ENCODE data around the gene GUCY1A2. TPM values are rescaled to one million over a fixed set of nuclear protein-coding genes. Genes with fewer than 3 reads are reported as not detected.
A peak's percentile ranks its signal among the peaks of the same experiment; 100 is the strongest.

The GUCY1A2 gene
- total RNA-seq, 1 donor: under 0.01 TPM

DNA sequence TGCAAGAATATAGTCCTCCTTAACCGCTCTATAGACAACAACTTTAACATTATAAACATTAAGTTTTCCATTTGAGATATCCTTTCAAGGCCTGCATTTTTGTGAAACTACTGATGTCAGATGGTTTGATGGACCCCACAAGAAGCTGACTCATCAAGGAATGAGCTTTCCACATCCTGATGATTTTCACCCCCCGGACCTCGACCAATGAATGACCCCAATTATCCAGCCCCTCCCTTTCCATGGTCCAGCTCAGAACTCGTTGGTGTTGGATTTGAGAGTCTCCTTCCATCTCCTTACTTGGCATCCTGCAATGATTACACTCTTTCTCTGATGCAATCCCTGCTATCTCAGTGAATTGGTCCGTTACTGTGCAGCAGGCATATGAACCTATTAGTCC, 31.8 kb upstream of the GUCY1A2 start:
- H3K9me3 ChIP-seq (ENCODE audit: low read depth, low read length): no peaks in the 10 kb centered on the region
- H3K4me1 ChIP-seq (ENCODE audit: insufficient read depth, low read length): no peaks in the 10 kb centered on the region
- no peak overlapping the region for H3K4me2 ChIP-seq (ENCODE audit: insufficient read depth, low read length)
- H4K20me1 ChIP-seq (ENCODE audit: insufficient read depth, low read length): no peaks in the 10 kb centered on the region
- DNase-seq (ENCODE audit: insufficient read length, low spot score, missing footprints): no peak
- TF ChIP-seq CTCF (IDR thresholded peaks at IDR 0.05; ENCODE audit: extremely low read depth, low read depth, low read length): no peak
- no peak overlapping the region for H3K27ac ChIP-seq (ENCODE audit: low read depth, low read length)
- H3K27me3 ChIP-seq (ENCODE audit: insufficient read depth, low read length): no peaks in the 10 kb centered on the region
- H3K4me3 ChIP-seq (ENCODE audit: insufficient read depth, low read length): no peak overlapping the region
- H2AFZ ChIP-seq (ENCODE audit: low read length): no peak overlapping the region
- no peaks in the 10 kb centered on the region for H3K79me2 ChIP-seq (ENCODE audit: insufficient read depth, low read length)
- H3K36me3 ChIP-seq (ENCODE audit: insufficient read depth, low read length): no peaks in the 10 kb centered on the region

DNA sequence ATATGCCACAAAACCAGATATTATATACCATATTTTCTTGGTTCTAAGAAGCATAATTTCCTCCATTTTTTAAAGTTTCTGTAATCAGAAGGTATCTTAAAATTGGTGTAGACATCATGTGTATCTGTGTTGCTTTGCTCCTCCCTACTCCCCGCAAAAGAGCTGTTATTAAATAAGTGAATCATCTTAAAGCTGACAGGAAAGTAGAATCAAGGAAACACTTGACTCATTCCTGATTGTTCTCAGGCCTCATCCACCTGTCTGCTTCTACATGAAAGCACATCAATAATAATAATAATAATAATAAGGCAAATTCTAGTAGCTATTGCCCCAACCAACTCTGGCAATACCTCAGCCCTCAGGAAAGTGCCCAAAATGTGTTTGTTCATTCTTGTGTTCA, 26.2 kb upstream of the GUCY1A2 start:
- no peaks in the 10 kb centered on the region for H3K36me3 ChIP-seq (ENCODE audit: insufficient read depth, low read length)
- no peak overlapping the region for H3K4me2 ChIP-seq (ENCODE audit: insufficient read depth, low read length)
- no peaks in the 10 kb centered on the region for H3K9me3 ChIP-seq (ENCODE audit: low read depth, low read length)
- H4K20me1 ChIP-seq (ENCODE audit: insufficient read depth, low read length): no peaks in the 10 kb centered on the region
- H3K27ac ChIP-seq (ENCODE audit: low read depth, low read length): no peak overlapping the region
- H3K4me1 ChIP-seq (ENCODE audit: insufficient read depth, low read length): peaks cover 11% of the 10 kb centered on the region
- no peaks in the 10 kb centered on the region for H3K79me2 ChIP-seq (ENCODE audit: insufficient read depth, low read length)
- no peak overlapping the region for H3K4me3 ChIP-seq (ENCODE audit: insufficient read depth, low read length)
- no peaks in the 10 kb centered on the region for H3K27me3 ChIP-seq (ENCODE audit: insufficient read depth, low read length)
- no peak overlapping the region for H2AFZ ChIP-seq (ENCODE audit: low read length)
- no peak for DNase-seq (ENCODE audit: insufficient read length, low spot score, missing footprints)
- no peak for TF ChIP-seq CTCF (IDR thresholded peaks at IDR 0.05; ENCODE audit: extremely low read depth, low read depth, low read length)

DNA sequence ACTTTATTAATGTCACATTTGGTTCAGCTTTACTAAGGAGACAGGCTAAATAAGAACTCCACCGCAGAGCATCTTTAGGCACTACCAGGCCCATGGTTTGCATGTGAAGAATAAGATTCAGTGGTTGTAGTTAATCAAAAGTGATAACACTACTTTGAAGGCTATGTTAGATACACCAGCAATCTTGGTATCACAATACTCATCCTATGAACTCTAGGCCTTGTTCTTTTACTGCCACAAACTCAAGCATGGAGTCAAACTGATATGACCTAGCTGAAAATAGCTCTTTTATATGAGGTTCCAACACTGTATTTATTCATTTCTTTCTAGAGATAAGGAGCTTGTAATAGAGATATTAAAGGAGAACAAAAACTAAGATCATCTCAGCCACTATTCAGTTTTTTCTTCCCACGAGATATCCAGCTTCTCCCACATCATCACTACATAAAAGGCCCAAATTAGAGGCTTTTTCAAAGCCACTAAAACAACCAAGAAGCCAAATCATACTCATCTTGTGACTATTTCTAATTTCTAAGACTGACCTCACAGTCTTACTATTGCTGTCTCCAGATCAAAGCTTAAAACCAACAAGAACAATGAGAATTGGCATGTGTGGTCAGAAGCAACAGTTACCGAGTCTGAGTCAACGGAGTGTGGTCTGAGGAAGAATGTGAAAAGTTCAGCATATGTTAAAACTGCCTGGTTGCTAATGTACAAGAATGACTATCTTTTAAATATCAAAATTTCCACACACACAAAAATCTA, 25.1 kb upstream of the GUCY1A2 start:
- no peaks in the 10 kb centered on the region for H3K79me2 ChIP-seq (ENCODE audit: insufficient read depth, low read length)
- H3K4me3 ChIP-seq (ENCODE audit: insufficient read depth, low read length): no peak overlapping the region
- H3K4me1 ChIP-seq (ENCODE audit: insufficient read depth, low read length): peaks cover 11% of the 10 kb centered on the region
- no peaks in the 10 kb centered on the region for H4K20me1 ChIP-seq (ENCODE audit: insufficient read depth, low read length)
- peak; percentile 50 for DNase-seq (ENCODE audit: insufficient read length, low spot score, missing footprints)
- no peak for TF ChIP-seq CTCF (IDR thresholded peaks at IDR 0.05; ENCODE audit: extremely low read depth, low read depth, low read length)
- no peak overlapping the region for H2AFZ ChIP-seq (ENCODE audit: low read length)
- H3K9me3 ChIP-seq (ENCODE audit: low read depth, low read length): no peaks in the 10 kb centered on the region
- no peaks in the 10 kb centered on the region for H3K36me3 ChIP-seq (ENCODE audit: insufficient read depth, low read length)
- no peaks in the 10 kb centered on the region for H3K27me3 ChIP-seq (ENCODE audit: insufficient read depth, low read length)
- H3K4me2 ChIP-seq (ENCODE audit: insufficient read depth, low read length): peak overlapping the region; percentile 5
- H3K27ac ChIP-seq (ENCODE audit: low read depth, low read length): peak overlapping the region; percentile 84

DNA sequence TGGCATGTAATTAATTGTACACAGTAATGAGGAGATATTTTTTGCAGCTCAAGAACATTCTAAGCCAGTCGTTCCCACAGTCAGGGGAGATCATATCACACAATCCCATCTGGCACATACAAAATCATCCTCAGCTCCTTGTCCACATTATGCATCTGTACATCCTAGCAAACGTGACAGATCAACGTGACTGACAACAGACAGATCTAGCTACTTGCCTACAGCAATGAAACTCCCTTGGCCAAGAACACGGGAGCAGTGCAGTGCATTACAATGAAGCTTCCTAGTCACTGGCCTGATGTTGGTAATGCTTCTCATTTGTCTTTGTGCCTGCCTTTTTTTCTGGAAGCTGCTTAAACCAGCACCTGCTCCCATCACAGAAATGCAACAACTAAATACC, 24.5 kb upstream of the GUCY1A2 start:
- H3K79me2 ChIP-seq (ENCODE audit: insufficient read depth, low read length): no peaks in the 10 kb centered on the region
- H3K36me3 ChIP-seq (ENCODE audit: insufficient read depth, low read length): no peaks in the 10 kb centered on the region
- H3K4me1 ChIP-seq (ENCODE audit: insufficient read depth, low read length): peaks cover 11% of the 10 kb centered on the region
- no peak for TF ChIP-seq CTCF (IDR thresholded peaks at IDR 0.05; ENCODE audit: extremely low read depth, low read depth, low read length)
- H3K4me2 ChIP-seq (ENCODE audit: insufficient read depth, low read length): no peak overlapping the region
- H3K27ac ChIP-seq (ENCODE audit: low read depth, low read length): peak overlapping the region; percentile 84
- no peak overlapping the region for H3K4me3 ChIP-seq (ENCODE audit: insufficient read depth, low read length)
- no peaks in the 10 kb centered on the region for H3K27me3 ChIP-seq (ENCODE audit: insufficient read depth, low read length)
- H3K9me3 ChIP-seq (ENCODE audit: low read depth, low read length): no peaks in the 10 kb centered on the region
- H2AFZ ChIP-seq (ENCODE audit: low read length): no peak overlapping the region
- DNase-seq (ENCODE audit: insufficient read length, low spot score, missing footprints): no peak
- no peaks in the 10 kb centered on the region for H4K20me1 ChIP-seq (ENCODE audit: insufficient read depth, low read length)
